Loucy (cell line): ENCODE results near the gene CLSTN2.

Source experiments
- H2AFZ ChIP-seq: fragments of 200-600 bp; sonication (generic); 2 replicates; pipeline ENCODE4 v1.6.0; 2016; ENCODE audit warnings: antibody characterized with exemption, mild to moderate bottlenecking, low read length, moderate library complexity
- H3F3A ChIP-seq: fragments of 200-600 bp; 2 replicates; pipeline ENCODE4 v1.6.0; 2016; ENCODE audit warnings: antibody characterized with exemption, low read depth, mild to moderate bottlenecking
- H3K27me3 ChIP-seq: fragments of 200-600 bp; sonication (generic); 2 replicates; pipeline ENCODE4 v1.6.1; 2014; ENCODE audit warnings: low read length, mild to moderate bottlenecking; ENCODE audit not compliant: insufficient read depth, poor library complexity, severe bottlenecking
- H3K36me3 ChIP-seq: fragments of 200-600 bp; sonication (generic); 2 replicates; pipeline ENCODE4 v1.6.1; 2016; ENCODE audit warnings: low read length; ENCODE audit not compliant: insufficient read depth
- H3K4me1 ChIP-seq: fragments of 200-600 bp; sonication (generic); 2 replicates; pipeline ENCODE4 v1.5.1; 2014; ENCODE audit warnings: low read length, mild to moderate bottlenecking; ENCODE audit not compliant: insufficient read depth, poor library complexity, severe bottlenecking
- H3K4me2 ChIP-seq: fragments of 200-600 bp; sonication (generic); 2 replicates; pipeline ENCODE4 v1.6.0; 2014; ENCODE audit warnings: antibody characterized with exemption, low read length, low read depth, mild to moderate bottlenecking; ENCODE audit not compliant: poor library complexity, severe bottlenecking
- H3K4me3 ChIP-seq: fragments of 200-600 bp; sonication (generic); 2 replicates; pipeline ENCODE4 v1.5.1; 2014; ENCODE audit warnings: low read length, mild to moderate bottlenecking, mixed read lengths; ENCODE audit not compliant: poor library complexity, severe bottlenecking
- H3K79me2 ChIP-seq: fragments of 200-600 bp; sonication (generic); 2 replicates; pipeline ENCODE4 v1.6.1; 2014; ENCODE audit warnings: low read length; ENCODE audit not compliant: insufficient read depth
- H3K9ac ChIP-seq: fragments of 200-600 bp; sonication (generic); 2 replicates; pipeline ENCODE4 v1.6.0; 2014; ENCODE audit warnings: mild to moderate bottlenecking, low read depth, low read length, moderate library complexity; ENCODE audit not compliant: poor library complexity, severe bottlenecking
- H3K9me2 ChIP-seq: fragments of 200-600 bp; sonication (generic); replicated peaks from 2 replicates; pipeline ENCODE4 v1.6.1; 2016; ENCODE audit warnings: low read depth, low read length, mixed read lengths
- H3K9me3 ChIP-seq: fragments of 200-600 bp; sonication (generic); 2 replicates; pipeline ENCODE4 v1.6.1; 2014; ENCODE audit warnings: mild to moderate bottlenecking, antibody characterized with exemption, low read length, low read depth; ENCODE audit not compliant: insufficient read depth
- H4K20me1 ChIP-seq: fragments of 200-600 bp; sonication (generic); 2 replicates; pipeline ENCODE4 v1.6.0; 2014; ENCODE audit warnings: antibody characterized with exemption, low read length, mild to moderate bottlenecking; ENCODE audit not compliant: insufficient read depth, poor library complexity, severe bottlenecking
- CTCF ChIP-seq: fragments of 200-600 bp; sonication (generic); conservative IDR thresholded peaks from 2 replicates; pipeline ENCODE4 v1.5.1; 2014; ENCODE audit warnings: mild to moderate bottlenecking, antibody characterized with exemption, low read length
- EZH2phosphoT487 ChIP-seq: fragments of 200-600 bp; IDR thresholded peaks from 2 replicates; pipeline ENCODE4 v1.6.1; 2018; ENCODE audit warnings: antibody characterized with exemption, mild to moderate bottlenecking, moderate library complexity, borderline replicate concordance

CLSTN2 gene

GRCh38 chr3:140427786-140428185 lies 492.8 kb downstream of the CLSTN2 start:
- no peaks in the 10 kb centered on the region for H3K9me2 ChIP-seq
- no peaks in the 10 kb centered on the region for H4K20me1 ChIP-seq
- H3K79me2 ChIP-seq = no peaks in the 10 kb centered on the region
- TF ChIP-seq CTCF (no peak), EZH2phosphoT487 (no peak)
- H3K4me3 ChIP-seq = no peak overlapping the region
- no peaks in the 10 kb centered on the region for H3F3A ChIP-seq
- no peaks in the 10 kb centered on the region for H3K9me3 ChIP-seq
- no peak overlapping the region for H2AFZ ChIP-seq
- H3K9ac ChIP-seq = no peak overlapping the region
- no peaks in the 10 kb centered on the region for H3K4me1 ChIP-seq
- no peak overlapping the region for H3K4me2 ChIP-seq
- H3K27me3 ChIP-seq = no peaks in the 10 kb centered on the region
- no peaks in the 10 kb centered on the region for H3K36me3 ChIP-seq

- H3K9me2 ChIP-seq = no peaks in the 10 kb centered on the region
- no peak overlapping the region for H3K4me3 ChIP-seq
- no peaks in the 10 kb centered on the region for H3K9me3 ChIP-seq
- no peaks in the 10 kb centered on the region for H3F3A ChIP-seq
- H3K79me2 ChIP-seq = no peaks in the 10 kb centered on the region
- H3K4me1 ChIP-seq = no peaks in the 10 kb centered on the region
- no peaks in the 10 kb centered on the region for H4K20me1 ChIP-seq
- H3K9ac ChIP-seq = no peak overlapping the region
- no peaks in the 10 kb centered on the region for H3K27me3 ChIP-seq
- no peak overlapping the region for H3K4me2 ChIP-seq
- no peaks in the 10 kb centered on the region for H3K36me3 ChIP-seq
- no peak for TF ChIP-seq EZH2phosphoT487
- no peak for TF ChIP-seq CTCF
- H2AFZ ChIP-seq = no peak overlapping the region
Measured at GRCh38 chr3:140428380-140428779, 493.4 kb downstream of the CLSTN2 start.

- H3K4me3 ChIP-seq = no peak overlapping the region
- H3K9me3 ChIP-seq = no peaks in the 10 kb centered on the region
- no peaks in the 10 kb centered on the region for H3K9me2 ChIP-seq
- no peaks in the 10 kb centered on the region for H3K79me2 ChIP-seq
- H3K9ac ChIP-seq = no peak overlapping the region
- TF ChIP-seq EZH2phosphoT487 = no peak
- TF ChIP-seq CTCF = no peak
- no peaks in the 10 kb centered on the region for H4K20me1 ChIP-seq
- no peaks in the 10 kb centered on the region for H3K4me1 ChIP-seq
- H2AFZ ChIP-seq = no peak overlapping the region
- H3F3A ChIP-seq = no peaks in the 10 kb centered on the region
- no peaks in the 10 kb centered on the region for H3K27me3 ChIP-seq
- H3K36me3 ChIP-seq = no peaks in the 10 kb centered on the region
- no peak overlapping the region for H3K4me2 ChIP-seq
Measured at GRCh38 chr3:140429791-140430190, 494.8 kb downstream of the CLSTN2 start.
